GM21360 (cell line): ENCODE data around the gene LRRN3.

Experiments used
- ATAC-seq: cut with Tn5 transposase; IDR thresholded peaks from one replicate; pipeline ENCODE4 v1.9.1; 2021; ENCODE audit warnings: mild to moderate bottlenecking, moderate library complexity; ENCODE audit not compliant: unreplicated experiment

Gene LRRN3

DNA sequence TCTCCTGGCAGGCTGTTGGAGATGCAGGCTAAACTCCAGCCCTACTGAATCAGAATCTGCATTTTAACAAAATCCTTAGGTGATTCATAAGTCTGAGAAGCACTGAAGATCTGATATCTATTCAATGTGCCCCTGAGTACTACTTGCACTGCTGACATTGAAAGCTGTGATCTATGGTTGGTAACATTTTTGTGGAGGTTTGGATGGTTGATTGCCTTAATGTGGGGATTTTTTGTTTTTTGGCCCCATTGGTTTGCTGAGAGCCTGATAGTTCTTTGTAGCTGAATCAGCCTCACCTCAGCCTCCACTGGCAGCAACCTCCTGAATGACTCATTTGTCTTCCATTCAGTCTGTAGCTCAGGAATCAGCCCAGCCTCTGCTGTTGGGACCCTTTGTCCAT, 14.7 kb upstream of the LRRN3 start:
- no peak for ATAC-seq

DNA sequence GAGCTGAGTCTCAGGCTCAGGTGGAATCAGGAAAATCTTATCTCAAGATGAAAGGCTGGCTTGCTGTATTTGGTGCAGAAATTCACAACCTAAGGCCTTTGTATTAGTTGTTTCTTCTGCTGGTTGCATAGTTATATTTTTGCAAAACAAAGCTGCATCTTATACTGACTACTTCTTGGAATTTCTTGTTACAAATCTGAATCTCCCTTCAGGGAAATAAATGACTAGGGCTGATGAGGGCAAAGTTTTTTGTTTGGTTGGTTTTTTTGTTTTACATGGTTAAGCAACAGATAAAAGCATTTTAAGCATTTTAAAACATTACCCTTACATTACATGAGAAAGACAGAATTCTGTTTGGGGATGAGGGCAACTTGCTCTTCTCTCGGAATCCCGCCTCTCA, 13.9 kb upstream of the LRRN3 start:
- no peak for ATAC-seq

DNA sequence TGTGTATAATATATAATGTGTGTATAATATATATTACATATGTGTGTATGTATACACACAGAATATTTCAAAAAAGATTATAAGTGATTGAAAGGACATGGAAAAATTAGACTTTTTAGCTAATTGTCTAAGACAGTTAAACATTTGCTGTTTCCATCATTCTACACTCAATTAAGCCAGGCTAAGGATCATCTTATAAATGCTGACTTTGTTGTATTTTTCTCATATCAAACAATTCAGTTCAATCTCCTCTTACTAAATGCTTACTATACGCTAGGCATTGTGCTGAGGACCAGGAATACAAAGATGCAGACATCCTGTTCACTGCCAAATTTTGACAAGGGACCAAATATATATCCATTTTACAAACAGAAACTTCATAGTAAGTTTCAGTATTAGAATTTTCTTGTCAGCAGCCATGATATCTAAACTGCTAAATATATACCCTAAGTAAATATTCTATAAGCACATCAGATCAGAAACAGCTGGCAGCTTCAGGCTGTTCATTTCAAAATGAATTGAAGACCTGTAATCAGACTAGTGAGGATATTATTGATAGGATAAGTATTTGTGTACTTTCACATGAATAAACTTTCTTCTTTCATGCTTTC, 10.3 kb upstream of the LRRN3 start:
- peak; percentile 31 for ATAC-seq

- ATAC-seq = no peak
Observed at GRCh38 chr7:111081546-111082267, 9.2 kb upstream of the LRRN3 start.

GRCh38 chr7:111082351-111082750, 8.6 kb upstream of the LRRN3 start:
- ATAC-seq = no peak

GRCh38 chr7:111083413-111083812, 7.5 kb upstream of the LRRN3 start:
- peak; percentile 99 for ATAC-seq

- no peak for ATAC-seq
Observed at GRCh38 chr7:111085356-111085755, 5.6 kb upstream of the LRRN3 start.

GRCh38 chr7:111086532-111086931, 4.4 kb upstream of the LRRN3 start:
- no peak for ATAC-seq

- no peak for ATAC-seq
Observed at GRCh38 chr7:111088328-111088727, 2.6 kb upstream of the LRRN3 start.

- ATAC-seq = peak; percentile 42
Observed at GRCh38 chr7:111089822-111090426, 1.0 kb upstream of the LRRN3 start.

- ATAC-seq = no peak
Observed at GRCh38 chr7:111091593-111092358, 849 bp downstream of the LRRN3 start.

DNA sequence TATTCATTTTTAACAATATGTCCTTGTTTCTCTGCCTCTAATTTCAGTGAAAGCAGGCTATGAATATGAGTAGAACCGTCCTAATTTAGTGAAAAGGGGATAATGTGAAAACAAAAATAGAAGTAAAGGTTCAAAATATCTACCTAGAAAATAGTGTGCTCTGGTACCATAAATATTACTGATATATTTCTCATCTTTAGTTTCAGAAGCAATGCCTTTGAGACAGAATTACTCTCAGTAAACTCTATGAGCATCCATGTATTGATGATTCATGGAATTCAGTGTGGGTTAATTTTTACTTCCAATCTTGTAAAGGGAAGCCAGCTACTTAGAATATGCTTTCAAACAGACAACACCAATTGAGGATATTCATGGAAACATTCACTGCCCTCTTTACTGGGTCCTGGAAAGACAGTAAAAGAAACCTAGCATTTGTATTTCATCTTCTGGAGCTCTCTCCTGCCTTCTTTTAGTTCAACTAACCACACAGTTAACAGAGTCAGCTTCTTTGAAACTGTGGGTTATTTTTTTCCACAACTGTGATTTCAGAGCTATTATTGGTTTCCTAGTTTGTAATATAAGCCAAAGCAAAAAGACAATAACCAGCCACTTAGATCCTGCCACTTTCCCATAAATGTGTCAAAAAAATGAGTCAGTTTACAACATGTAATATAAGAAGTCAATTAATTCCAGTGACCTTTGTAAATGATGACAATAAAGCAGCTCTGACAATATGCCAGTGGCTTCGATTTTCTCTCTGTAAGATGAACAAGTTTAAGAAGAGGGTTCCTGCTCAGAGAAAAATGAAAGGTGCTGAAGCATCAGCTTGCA, 1.7 kb downstream of the LRRN3 start:
- ATAC-seq = no peak

DNA sequence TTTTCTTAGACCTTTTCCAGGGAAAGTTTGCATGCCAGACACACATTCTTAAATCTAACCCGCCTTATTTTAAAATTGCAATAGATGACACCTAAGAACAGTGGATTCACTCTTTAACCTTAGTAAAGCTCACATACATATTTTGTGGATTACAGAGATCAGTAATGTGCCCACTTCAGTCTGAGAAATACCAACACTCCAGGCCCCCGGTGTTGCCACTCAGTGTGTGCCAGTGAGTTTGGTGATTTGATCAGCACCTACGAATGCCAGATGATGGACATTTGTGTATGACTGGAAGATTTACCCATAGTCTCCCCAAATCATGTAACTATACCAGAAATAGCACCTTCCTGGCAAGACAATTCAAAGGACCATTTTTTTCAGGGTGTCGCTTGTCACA, 2.6 kb downstream of the LRRN3 start:
- ATAC-seq = no peak

- ATAC-seq = no peak
Observed at GRCh38 chr7:111094419-111094818, 3.5 kb downstream of the LRRN3 start.

DNA sequence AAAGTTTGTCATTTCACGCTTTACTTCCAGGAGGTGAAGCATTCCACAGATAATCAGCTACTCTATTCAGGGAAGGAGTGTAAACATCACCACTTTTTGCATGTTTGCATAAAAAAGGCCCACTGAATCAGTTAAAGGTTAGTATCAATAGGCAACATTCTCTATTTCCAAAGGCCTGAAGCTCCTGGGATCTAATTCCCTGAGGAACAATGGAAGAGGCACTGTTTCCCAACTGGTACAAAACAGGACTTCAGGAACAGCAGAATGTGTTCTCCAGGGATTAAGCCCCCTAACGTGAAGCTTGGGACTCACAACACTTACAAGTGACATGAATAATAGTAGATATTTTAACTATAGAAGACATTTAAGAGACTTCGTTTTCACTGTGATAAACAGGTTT, 6.1 kb downstream of the LRRN3 start:
- no peak for ATAC-seq

DNA sequence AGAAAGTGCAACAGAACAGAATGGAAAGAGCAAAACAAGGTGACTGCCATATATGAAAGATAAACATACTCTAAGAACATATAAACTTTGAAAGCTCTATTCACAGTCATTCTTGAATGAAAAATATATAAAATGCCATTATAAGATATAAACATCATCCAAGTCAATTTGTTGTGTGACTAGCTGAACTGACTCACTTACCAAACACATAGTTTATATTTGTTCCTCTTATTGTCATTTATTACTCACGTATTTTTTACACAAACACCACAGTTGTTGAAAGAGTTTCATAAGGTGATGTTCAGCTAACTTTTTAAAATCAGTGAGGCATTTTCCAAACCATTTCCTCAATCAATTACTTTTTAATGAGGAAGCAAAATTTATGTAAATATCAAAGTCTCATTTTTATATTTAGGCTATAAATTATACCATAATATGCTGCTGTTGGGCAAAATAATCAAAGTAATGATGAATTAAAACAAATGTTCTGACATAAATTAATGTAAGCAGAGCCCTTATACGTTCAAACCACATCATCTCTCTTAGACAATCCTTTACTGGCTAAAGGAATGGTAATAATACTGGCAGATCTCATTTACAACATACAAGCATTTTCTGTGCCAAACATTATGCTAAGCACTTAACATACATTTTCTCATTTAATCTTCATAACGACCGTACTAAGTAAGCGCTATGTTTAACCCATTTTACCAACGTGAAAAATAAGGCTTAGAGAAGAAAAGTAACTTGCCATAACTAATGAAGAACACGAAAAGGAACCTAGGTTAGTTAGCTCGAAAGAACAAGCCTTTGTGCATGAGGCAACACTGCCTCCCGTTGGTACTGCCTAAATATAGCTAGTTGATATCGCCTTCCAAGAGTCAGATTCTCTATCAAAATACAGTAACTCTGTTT, 7.3 kb downstream of the LRRN3 start:
- peak; percentile 80 for ATAC-seq

- ATAC-seq = no peak
Observed at GRCh38 chr7:111098926-111099250, 8.0 kb downstream of the LRRN3 start.

DNA sequence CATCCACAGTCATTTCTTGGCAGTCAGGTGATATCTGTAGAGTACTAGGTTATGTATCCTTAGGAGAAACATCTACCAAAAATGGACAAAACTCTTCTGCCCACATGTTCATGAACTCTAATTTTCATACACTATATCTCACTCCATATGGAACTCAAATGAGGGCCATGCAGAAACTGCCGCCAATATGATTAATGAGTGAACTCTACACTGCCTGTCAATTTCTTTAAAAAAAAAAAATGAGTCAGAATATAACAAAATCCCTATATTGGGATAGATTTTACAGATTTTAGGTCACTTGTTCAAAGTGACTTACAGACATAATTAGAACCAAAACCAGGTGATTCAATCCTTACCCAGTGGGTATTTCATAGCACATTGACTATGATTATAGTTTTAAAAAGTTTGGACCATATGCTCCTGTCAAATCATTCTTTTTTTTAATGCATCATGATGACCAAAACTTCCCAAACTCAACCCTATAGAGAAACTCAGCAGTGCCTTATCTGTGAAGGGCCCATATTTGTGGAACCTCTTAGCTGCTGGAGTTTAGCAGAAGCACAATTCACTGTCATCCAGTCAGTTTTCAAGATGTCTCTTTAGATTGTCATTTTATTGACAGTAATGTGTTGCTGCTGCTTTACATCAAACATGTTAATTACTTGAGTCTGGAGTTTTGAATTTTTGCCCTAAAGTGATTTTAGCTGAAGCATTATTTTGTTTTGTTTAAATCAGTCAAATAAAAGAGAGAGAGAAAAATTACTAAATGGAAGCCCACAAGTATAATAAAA, 11.1 kb downstream of the LRRN3 start:
- ATAC-seq = no peak

DNA sequence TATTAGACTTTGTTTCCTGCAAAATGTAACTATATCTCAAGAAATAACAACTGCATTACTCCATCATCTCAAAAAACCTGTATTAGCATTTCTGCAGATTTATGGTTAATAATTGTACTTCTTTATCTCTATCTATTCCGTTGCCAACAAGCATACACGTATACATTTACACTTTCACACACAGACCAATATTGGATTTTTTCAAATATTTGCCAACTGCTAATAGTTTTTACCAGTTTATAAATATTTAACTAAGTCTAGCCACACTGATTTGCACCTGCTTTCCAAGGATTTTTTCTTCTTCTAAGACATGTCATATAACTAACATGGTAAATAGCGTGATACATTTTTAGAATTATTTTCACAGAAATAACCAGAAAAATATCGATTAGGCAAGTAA, 12.2 kb downstream of the LRRN3 start:
- ATAC-seq = no peak
